ENCODE measurements around the gene MXRA8.

DNA sequence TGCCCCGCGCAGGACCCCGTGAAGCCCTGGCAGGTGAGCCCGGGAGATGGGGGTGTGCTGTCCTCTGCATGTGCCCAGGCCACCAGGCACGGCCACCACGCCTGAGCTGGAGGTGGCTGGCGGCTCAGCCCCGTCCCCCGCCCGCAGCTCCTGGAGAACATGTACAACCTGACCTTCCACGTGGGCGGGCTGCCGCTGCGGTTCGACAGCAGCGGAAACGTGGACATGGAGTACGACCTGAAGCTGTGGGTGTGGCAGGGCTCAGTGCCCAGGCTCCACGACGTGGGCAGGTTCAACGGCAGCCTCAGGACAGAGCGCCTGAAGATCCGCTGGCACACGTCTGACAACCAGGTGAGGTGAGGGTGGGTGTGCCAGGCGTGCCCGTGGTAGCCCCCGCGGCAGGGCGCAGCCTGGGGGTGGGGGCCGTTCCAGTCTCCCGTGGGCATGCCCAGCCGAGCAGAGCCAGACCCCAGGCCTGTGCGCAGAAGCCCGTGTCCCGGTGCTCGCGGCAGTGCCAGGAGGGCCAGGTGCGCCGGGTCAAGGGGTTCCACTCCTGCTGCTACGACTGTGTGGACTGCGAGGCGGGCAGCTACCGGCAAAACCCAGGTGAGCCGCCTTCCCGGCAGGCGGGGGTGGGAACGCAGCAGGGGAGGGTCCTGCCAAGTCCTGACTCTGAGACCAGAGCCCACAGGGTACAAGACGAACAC lies 25.4 kb downstream of the MXRA8 start:
- TF ChIP-seq, protein P1, sequence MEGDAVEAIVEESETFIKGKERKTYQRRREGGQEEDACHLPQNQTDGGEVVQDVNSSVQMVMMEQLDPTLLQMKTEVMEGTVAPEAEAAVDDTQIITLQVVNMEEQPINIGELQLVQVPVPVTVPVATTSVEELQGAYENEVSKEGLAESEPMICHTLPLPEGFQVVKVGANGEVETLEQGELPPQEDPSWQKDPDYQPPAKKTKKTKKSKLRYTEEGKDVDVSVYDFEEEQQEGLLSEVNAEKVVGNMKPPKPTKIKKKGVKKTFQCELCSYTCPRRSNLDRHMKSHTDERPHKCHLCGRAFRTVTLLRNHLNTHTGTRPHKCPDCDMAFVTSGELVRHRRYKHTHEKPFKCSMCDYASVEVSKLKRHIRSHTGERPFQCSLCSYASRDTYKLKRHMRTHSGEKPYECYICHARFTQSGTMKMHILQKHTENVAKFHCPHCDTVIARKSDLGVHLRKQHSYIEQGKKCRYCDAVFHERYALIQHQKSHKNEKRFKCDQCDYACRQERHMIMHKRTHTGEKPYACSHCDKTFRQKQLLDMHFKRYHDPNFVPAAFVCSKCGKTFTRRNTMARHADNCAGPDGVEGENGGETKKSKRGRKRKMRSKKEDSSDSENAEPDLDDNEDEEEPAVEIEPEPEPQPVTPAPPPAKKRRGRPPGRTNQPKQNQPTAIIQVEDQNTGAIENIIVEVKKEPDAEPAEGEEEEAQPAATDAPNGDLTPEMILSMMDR (IDR thresholded peaks at IDR 0.05; ENCODE audit: low read depth, low read length, poor library complexity, severe bottlenecking) = no peak
- no peak for TF ChIP-seq EZH2phosphoT487 (IDR thresholded peaks at IDR 0.05; ENCODE audit: borderline replicate concordance, low read length)

Measured in DOHH2 (cell line).